HG02973 (cell line): ENCODE measurements around the gene HES2.
"Not testable (repeated sequence)": the region's sequence is repeated elsewhere in the genome, so short reads cannot be mapped to it uniquely, and the experiment has no call there.

ENCODE experiments used
- ATAC-seq: cut with Tn5 transposase; IDR thresholded peaks from one replicate; pipeline ENCODE4 v1.9.1; 2021; ENCODE audit warnings: moderate library complexity; ENCODE audit not compliant: unreplicated experiment

Gene HES2

DNA sequence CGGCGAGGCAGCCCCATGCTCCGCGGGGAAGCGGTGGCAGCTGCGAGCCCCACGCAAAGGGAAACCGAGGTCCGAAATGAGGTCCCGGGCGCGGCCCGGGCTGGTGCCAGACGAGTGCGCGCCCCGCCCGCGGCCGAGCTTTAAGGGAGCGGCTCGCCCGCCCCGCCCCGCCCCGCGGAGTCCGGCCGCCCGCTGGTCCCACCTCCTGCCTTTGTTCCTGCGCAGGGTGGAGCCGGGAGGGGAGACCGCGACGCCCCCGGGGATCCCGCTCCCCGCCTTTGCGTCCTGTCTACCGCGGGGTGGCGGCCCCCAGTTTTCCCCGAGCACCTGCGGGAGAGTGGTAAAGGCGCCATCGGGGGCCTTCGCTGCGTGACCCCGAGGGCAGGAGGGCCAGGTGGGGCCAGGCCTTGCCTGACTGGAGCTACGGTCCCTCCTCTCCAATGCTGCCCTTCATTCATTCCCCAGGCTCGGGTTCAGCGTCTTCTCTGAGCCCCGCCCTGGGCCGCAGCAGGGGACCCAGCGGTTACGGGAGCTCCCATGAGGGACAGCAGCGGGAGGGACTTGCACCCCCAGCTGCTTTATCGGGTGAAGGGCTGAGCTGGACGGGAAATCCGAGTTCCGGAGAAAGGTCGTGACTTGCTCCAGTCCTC lies at the start of gene HES2:
TSS of gene HES2 (minus strand) at position 116 of the 650 bp plus-strand sequence. CDS start at position 17, 99 bp downstream.
- no peak for ATAC-seq

DNA sequence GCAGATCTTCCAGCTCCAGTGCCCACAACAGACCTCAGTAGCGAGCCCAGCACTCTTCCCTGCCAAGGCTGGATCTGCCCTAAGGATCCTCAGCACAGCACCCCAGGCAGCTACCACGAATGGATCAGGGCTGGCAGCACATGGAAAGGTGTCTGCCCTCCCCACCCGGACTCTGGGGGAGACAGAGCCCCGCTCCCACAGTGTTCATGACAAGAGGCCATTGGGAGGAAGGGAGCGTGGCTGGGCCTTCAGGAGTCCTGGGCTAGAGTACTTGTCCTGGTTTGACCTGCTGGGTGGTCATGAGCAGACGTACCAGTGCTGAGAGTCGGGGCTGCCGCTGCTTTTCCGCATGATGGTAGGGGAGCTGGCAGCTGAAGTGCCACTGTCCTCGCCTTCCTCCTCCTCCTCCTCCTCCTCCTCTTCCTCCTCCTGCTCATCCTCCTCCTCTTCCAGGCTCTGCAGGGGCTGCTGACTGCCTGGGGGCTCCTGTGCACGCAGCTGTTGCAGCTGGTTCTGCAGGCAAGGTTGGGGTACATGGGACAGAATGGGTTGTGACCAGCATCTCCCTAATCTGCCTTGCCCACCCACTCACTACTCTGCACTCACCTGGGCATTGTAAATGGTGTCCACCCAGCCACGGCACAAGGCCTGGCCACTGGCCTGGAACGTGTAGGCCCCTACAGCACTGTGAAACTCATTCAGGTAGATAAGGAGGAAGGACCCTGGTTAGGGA lies 49.2 kb upstream of the HES2 start:
- ATAC-seq: no peak

GRCh38 chr1:6467744-6468688 lies 48.3 kb upstream of the HES2 start:
- no peak for ATAC-seq

DNA sequence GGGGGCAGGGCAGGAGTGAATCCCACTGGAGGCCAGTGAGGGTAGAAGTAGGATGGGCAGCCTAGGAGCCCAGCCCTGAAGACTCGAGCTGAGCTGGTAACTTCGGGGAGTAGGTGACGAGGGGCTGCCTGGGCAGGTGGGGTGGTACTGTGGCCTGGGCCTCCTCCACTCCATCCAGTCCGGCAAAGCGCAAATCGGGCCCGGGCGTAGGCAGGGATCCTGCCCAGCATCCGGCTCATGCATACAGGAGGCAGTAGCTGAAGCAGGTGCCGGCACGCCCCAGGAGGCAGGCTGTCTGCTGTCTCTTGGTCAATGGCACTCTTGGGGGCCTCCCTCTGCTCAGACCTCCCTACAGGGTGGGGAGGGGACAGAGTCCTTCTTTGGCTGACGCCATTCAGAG lies 47.5 kb upstream of the HES2 start:
- no peak for ATAC-seq

- ATAC-seq: no peak
Observed at GRCh38 chr1:6466751-6467150, 47.0 kb upstream of the HES2 start.

DNA sequence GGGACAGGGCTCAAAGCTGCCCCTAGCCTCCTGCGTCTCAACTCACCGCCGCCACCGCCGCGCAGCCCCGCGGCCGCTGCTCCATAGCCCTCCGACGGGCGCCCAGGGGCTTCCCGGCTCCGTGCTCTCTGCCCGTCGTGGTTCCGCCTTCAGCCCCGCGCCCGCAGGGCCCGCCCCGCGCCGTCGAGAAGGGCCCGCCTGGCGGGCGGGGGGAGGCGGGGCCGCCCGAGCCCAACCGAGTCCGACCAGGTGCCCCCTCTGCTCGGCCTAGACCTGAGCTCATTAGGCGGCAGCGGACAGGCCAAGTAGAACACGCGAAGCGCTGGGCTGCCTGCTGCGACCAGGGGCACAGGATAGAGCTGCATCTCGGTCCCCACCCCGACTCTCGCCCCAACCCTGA lies 46.3 kb upstream of the HES2 start, which contains the start of gene TNFRSF25:
TSS of gene TNFRSF25 (minus strand) at position 151 of the 400 bp plus-strand sequence. CDS start at position 85, 66 bp downstream.
- ATAC-seq: no peak

DNA sequence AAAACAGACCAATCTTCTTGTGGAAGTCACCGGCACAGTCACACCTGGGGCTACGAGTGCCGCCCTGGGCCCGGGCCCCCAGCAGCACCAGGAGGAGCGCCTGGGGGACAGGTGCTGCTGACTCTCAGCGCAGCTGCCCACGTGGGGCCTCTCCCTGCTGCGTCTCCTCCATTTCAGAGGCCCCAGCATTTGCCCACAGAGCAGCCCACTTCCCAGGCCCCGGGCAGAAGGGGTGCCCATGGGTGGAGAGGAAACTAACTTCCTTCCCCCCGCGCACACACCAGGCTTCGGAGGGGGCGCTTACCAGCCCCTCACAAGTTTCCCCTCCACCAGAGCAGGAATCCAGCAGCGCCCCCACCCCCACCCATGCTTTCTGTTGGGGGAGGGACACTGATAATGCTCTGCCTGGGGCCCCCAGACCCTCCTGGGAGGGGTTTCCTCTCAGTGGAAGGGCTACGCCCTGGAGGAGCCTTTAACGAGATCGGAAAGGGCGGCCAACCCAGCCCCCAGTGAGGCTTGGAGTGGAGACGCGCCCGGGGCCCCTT lies 45.8 kb upstream of the HES2 start:
- ATAC-seq: no peak

- no peak for ATAC-seq
Observed at GRCh38 chr1:6464915-6465314, 45.2 kb upstream of the HES2 start.

DNA sequence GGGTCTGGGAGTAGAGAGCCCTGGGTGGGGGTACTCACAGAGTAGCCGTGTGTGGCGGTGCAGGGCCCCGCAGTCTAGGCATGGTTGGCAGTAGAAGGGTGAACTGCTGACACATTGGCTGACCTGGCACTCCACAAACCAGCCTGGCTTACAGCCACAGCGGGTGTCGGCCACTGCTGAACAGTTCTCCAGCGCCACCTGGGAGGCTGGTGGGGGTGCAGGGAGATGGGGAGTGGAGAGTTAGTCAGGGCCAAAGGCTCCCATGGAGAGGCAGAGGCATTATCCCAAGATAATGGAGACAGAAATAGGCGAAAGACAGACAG lies 44.8 kb upstream of the HES2 start:
- ATAC-seq: no peak

DNA sequence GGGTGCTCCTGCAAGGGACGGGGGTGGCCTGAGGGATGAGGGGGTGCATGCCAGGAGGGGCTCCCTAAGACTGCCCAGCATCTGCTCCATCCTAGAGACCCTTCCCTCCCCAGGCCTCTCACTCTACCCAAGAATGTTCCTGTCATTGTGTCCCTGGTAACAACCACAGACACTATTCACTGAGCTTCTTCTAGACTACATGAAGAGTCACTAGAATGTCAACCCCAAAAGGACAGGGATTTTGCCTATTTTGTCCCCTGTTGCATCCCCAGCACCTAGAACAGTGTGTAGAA lies 43.3 kb upstream of the HES2 start:
- no peak for ATAC-seq

DNA sequence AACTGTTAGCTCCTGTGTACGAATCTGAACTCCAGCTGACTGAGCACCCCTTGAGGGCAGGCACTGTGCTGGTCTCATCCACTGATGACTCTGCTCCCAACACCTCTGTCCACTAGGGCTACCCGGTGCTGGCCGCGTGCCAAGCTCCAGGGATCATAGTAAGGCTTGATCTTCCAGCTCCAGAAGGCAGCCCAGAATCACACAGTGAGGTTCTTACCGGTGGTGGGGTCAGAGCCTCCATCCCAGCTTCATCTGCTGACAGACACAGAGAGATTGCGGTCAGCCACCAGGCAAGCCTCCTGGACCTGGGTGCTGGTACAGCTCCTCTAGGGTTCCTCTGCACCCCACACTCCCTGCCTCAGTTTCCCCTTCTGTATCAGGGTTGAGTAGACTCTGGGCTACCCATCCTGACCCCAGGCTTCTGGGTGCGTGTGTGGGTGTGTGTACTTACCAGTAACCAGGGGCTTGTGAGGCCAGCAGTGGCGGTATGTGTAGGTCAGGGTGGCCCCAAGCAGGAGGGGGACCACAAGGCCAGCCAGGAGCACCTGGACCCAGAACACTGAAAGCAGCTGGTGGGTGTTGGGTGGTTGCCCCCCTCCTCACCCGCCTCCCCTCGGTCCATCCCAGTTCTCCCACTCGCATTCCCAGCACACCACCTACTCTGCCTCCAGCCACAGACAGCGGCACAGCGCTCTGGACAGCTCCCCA lies 42.8 kb upstream of the HES2 start:
- ATAC-seq: no peak

DNA sequence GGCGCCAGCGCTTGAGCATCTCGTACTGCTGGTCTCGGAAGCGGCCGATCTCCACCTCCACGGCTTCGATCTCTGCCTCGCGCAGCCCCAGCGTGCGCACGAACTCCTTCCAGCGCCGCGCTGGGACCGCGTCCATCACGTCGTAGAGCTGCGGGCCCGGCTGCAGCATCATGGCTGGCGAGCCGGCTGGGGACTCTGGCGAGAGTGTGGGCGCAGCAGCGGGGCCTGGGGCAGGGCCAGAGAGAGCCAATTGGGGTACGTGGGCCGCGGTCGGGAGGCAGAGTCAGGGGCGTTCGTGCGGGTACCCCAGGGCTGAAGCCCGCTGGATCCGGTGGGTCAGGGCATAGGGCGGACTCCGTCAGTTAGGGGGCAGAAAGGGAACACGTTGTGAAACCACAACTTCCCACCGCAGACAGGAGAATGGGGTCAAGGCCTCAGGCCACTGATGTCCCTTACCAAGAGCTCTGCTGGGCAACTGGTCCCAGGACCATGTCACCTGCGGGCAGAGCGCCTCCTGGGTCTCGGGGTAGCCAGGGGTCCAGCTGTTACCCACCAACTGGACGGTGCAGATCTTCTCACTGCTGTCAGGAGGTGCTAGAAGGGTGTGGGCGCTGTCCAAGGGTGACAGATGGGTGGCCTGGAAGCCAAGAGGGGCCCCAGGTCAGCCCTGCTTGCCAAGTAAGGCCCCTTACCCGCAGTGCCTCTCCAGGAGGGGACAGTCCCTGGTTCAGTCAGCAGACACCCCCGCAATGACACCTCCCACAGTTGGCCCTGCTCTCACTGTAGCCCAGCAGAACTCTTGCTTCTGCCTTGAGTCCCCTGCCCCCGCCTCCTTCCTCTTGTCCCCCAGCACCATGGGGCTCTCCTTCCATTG lies 42.1 kb upstream of the HES2 start:
- no peak for ATAC-seq

- no peak for ATAC-seq
Observed at GRCh38 chr1:6461051-6461530, 41.4 kb upstream of the HES2 start.

DNA sequence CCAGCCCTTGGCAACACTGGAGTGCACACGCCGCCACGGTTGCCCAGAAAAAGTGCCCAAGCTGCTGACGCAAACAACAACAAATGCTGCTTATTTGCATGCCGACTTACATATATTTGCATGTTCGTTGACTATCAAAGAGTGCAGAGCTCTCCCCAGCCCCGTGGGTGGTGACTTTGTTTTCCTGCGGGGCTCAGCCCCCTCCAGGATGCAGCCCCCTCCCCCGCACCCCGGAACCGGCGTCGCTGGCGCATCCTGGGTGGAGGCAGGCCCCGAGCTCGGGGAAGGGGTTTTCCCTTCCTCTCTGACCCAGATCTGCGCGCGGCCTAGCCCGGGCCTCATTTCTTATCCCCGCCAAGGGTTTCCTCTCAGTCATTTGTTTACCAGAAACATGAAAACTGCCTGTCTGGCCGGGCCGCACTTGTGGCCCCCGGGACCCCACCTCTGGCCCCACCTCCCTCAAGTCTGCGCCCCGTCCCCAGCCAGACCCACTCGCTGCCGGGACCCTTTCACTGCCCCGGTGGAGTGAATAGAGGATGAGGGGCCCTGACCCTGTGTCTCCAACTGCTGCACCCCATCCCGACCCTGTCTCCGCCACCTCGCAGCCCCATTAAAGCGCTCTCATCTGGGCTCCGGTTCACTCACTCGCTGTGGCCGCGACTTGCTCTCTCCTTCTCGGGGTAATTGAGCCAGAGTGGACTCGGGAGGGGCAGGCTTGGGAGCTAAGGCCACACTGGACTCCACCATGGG lies 40.8 kb upstream of the HES2 start:
- ATAC-seq: no peak

- no peak for ATAC-seq
Observed at GRCh38 chr1:6459850-6460265, 40.1 kb upstream of the HES2 start.

GRCh38 chr1:6456800-6457466 lies 37.2 kb upstream of the HES2 start:
- no peak for ATAC-seq

DNA sequence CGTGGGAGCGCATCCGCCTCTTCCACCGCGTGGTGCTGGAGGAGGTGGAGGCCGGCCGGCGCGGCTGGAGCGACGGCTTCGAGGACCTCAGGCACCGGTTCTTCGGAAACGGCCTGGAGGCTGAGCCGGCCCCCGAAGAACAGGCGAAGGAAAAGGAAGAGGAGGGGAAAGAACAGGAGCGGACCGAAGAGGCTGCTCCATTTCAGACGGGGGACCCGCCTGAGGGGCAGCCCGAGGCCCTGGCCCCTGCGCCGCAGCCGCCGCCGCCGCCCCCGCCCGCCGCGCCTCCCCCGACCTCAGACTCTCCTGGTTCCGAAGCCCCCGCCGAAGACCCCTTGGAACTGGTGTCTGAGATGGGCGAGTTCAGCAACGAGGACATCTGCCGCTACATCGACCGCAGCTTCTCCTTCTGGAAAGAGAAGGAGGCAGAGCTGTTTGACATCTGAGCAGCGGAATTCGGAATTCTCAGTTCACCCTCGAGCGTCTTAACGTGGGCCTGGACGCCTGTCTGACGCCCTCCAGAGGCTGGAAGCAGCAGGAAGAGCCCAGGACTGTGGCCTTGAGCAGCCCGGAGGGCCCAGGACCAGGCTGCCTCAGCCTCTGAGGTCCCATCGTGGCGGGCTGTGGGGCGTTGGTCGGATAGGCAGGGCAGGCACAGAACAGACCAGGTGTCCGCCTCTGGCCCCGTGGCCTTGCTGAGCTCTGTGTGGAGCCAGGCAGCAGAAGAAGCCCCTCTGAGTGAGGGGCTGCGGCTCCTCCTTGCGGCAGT lies 36.2 kb upstream of the HES2 start:
- ATAC-seq: not testable (repeated sequence)
